Keratinocyte (primary cell): ENCODE measurements around the gene SERBP1. TPM values are rescaled to one million over a fixed set of nuclear protein-coding genes. Genes with fewer than 3 reads are reported as not detected.

Experiments
- DNase-seq: peaks from one replicate; pipeline ENCODE4 v3.0.0-alpha.2; 2011; ENCODE audit warnings: low read depth, missing footprints, low spot score
- FAIRE-seq: peaks from 2 replicates; lab custom pipeline; 2011; peaks lifted over from hg19 to GRCh38; lab: Jason Lieb, UNC
- H2AFZ ChIP-seq: 2 replicates; pipeline ENCODE4 v1.6.0; 2012; ENCODE audit warnings: low read length, control low read depth, inconsistent platforms; ENCODE audit not compliant: control insufficient read depth
- H3K27ac ChIP-seq: 2 replicates; pipeline ENCODE4 v1.5.1; 2011; ENCODE audit warnings: low read length; ENCODE audit not compliant: control insufficient read depth, insufficient read depth
- H3K27me3 ChIP-seq: 3 replicates; pipeline ENCODE4 v1.6.0; 2011; ENCODE audit warnings: low read length; ENCODE audit not compliant: control insufficient read depth, insufficient read depth; ENCODE audit errors: extremely low read depth
- H3K36me3 ChIP-seq, 2 experiments: 2 replicates in 1 of 2; 3 replicates in 1 of 2; pipeline ENCODE4 v1.5.1; 2011; ENCODE audit warnings: low read length in 2 of 2, mild to moderate bottlenecking in 1 of 2; ENCODE audit not compliant: control insufficient read depth in 2 of 2, insufficient read depth in 2 of 2; ENCODE audit errors: extremely low read depth in 1 of 2
- H3K4me1 ChIP-seq: 3 replicates; pipeline ENCODE4 v1.5.1; 2011; ENCODE audit warnings: low read length; ENCODE audit not compliant: control insufficient read depth, insufficient read depth; ENCODE audit errors: extremely low read depth
- H3K4me2 ChIP-seq: 3 replicates; pipeline ENCODE4 v1.6.0; 2011; ENCODE audit warnings: low read depth, low read length; ENCODE audit not compliant: control insufficient read depth, insufficient read depth; ENCODE audit errors: extremely low read depth
- H3K4me3 ChIP-seq, 3 experiments: fragments of 200-600 bp in 1 of 3; sonication (generic) in 1 of 3; 2 replicates in 2 of 3; 3 replicates in 1 of 3; pipeline ENCODE4 v1.5.1; 2011 to 2016; ENCODE audit warnings: low read length in 3 of 3, mild to moderate bottlenecking in 3 of 3, control low read depth in 2 of 3, inconsistent platforms in 1 of 3, low read depth in 1 of 3, mixed read lengths in 1 of 3, mixed run types in 1 of 3, moderate library complexity in 1 of 3; ENCODE audit not compliant: control insufficient read depth in 2 of 3, insufficient read depth in 2 of 3; ENCODE audit errors: extremely low read depth in 1 of 3
- H3K79me2 ChIP-seq: 2 replicates; pipeline ENCODE4 v1.6.0; 2012; ENCODE audit warnings: low read length; ENCODE audit not compliant: control insufficient read depth, insufficient read depth
- H3K9ac ChIP-seq: 3 replicates; pipeline ENCODE4 v1.6.0; 2011; ENCODE audit warnings: low read length; ENCODE audit not compliant: control insufficient read depth, insufficient read depth; ENCODE audit errors: extremely low read depth
- H3K9me1 ChIP-seq: 3 replicates; pipeline ENCODE4 v1.6.0; 2011; ENCODE audit warnings: low read length; ENCODE audit not compliant: control insufficient read depth, insufficient read depth; ENCODE audit errors: extremely low read depth
- H3K9me3 ChIP-seq: 2 replicates; pipeline ENCODE4 v1.5.1; 2012; ENCODE audit warnings: low read depth, low read length; ENCODE audit not compliant: control insufficient read depth
- H4K20me1 ChIP-seq: 3 replicates; pipeline ENCODE4 v1.6.0; 2011; ENCODE audit warnings: low read length; ENCODE audit not compliant: control insufficient read depth, insufficient read depth; ENCODE audit errors: extremely low read depth
- CTCF ChIP-seq, 3 experiments: IDR thresholded peaks in 1 of 3; conservative IDR thresholded peaks in 1 of 3; optimal IDR thresholded peaks in 1 of 3; 2 replicates in 2 of 3; 3 replicates in 1 of 3; pipeline versions ENCODE3 to v1.5.1; 2011; ENCODE audit warnings: low read length in 3 of 3, mild to moderate bottlenecking in 3 of 3, moderate library complexity in 2 of 3, control low read depth in 1 of 3, inconsistent platforms in 1 of 3; ENCODE audit not compliant: insufficient read depth in 2 of 3; ENCODE audit errors: extremely low read depth in 1 of 3
- EZH2 ChIP-seq: IDR thresholded peaks from one replicate; pipeline ENCODE4 v1.6.1; 2012; ENCODE audit warnings: inconsistent platforms, mild to moderate bottlenecking, low read length, moderate library complexity
- dilution Hi-C: fragments of 300-500 bp; cut with MboI; formaldehyde crosslinking; loops from one replicate; pipeline ENCODE4 v1.7.0; 2020; ENCODE audit warnings: low sequenced_read_pairs; ENCODE audit not compliant: extremely low pct_ligation_motif_present
- polyA plus RNA-seq, 5 experiments: library from polyadenylated mRNA; depleted of rRNA in 3 of 5; stranded (reverse) in 3 of 5; stranded (forward) in 1 of 5; unstranded in 1 of 5; fragments of >200 nt; gene quantifications; 1 replicate in 1 of 5; 2 replicates in 3 of 5; 3 replicates in 1 of 5; pipeline versions ENCODE4 v1.2.1 to v1.2.3, GENCODE V29; 2011 to 2012; ENCODE audit warnings: missing spikeins in 2 of 5, low read depth in 1 of 5, low replicate concordance in 1 of 5

SERBP1 gene
- polyA plus RNA-seq, 1 donor (not counting 4 experiments of a cell fraction or from before 2014, with no cell fraction given), result 352 TPM

GRCh38 chr1:67408148-67408547 lies 22.1 kb downstream of the SERBP1 start:
- Histone ChIP-seq H3K27ac (no peak overlapping the region), H3K9ac (no peak overlapping the region), H3K36me3 (peaks cover 4 to 11% of the 10 kb centered on the region in 2 experiments), H3K4me1 (peaks cover 6% of the 10 kb centered on the region), H3K9me3 (no peaks in the 10 kb centered on the region), H3K4me3 (no peak overlapping the region), H3K9me1 (no peaks in the 10 kb centered on the region), H3K4me2 (no peak overlapping the region), H2AFZ (no peak overlapping the region), H4K20me1 (no peaks in the 10 kb centered on the region), H3K27me3 (no peaks in the 10 kb centered on the region), H3K79me2 (peaks cover 5% of the 10 kb centered on the region)
- no peak for TF ChIP-seq CTCF (optimal IDR thresholded peaks at IDR 0.05 in 1 of 3, IDR thresholded peaks at IDR 0.05 in 1 of 3, conservative IDR thresholded peaks at IDR 0.05 in 1 of 3; ENCODE audit: extremely low read depth in 1 of 3, insufficient read depth in 2 of 3, low read length in 3 of 3)
- TF ChIP-seq EZH2, result no peak
- dilution Hi-C loops, result no loop called here
- no peak for DNase-seq
- FAIRE-seq, result no peak

GRCh38 chr1:67407498-67407897 lies 22.7 kb downstream of the SERBP1 start:
- FAIRE-seq (no peak), DNase-seq (no peak)
- H3K27me3 ChIP-seq, result no peaks in the 10 kb centered on the region
- no peak overlapping the region for H3K27ac ChIP-seq
- H3K9me1 ChIP-seq, result no peaks in the 10 kb centered on the region
- no peak overlapping the region for H3K4me2 ChIP-seq
- peaks cover 6% of the 10 kb centered on the region for H3K4me1 ChIP-seq
- H3K36me3 ChIP-seq, result peaks cover 3 to 11% of the 10 kb centered on the region in 2 experiments
- H2AFZ ChIP-seq, result no peak overlapping the region
- H4K20me1 ChIP-seq, result no peaks in the 10 kb centered on the region
- dilution Hi-C loops, result no loop called here
- no peak for TF ChIP-seq EZH2
- TF ChIP-seq CTCF (optimal IDR thresholded peaks at IDR 0.05 in 1 of 3, IDR thresholded peaks at IDR 0.05 in 1 of 3, conservative IDR thresholded peaks at IDR 0.05 in 1 of 3; ENCODE audit: extremely low read depth in 1 of 3, insufficient read depth in 2 of 3, low read length in 3 of 3), result no peak
- H3K4me3 ChIP-seq, result no peak overlapping the region
- peaks cover 2% of the 10 kb centered on the region for H3K79me2 ChIP-seq
- no peak overlapping the region for H3K9ac ChIP-seq
- H3K9me3 ChIP-seq, result no peaks in the 10 kb centered on the region
